ENCODE data around the gene UNC119.
"Not testable (repeated sequence)": the region's sequence is repeated elsewhere in the genome, so short reads cannot be mapped to it uniquely, and the experiment has no call there.

UNC119 gene

DNA sequence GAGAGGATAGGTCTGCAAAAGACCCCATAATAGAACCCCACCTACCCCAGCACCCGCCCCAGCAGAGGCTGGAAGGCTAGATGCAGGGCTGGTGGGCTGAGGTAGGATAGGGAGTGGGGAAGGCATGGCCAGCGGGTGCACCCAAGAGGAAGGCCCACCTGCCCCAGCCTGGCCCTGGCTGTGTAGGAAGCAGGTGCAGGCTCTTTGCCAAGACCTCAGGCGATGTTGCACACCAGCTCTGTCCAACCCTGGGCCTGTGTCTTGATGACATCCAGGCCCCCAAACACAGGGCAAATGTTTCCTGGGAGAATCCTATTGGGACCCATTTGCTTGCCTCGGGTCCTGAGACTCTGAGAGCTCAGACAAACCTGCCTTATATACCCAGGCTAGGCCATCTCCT is 12.2 kb downstream of the UNC119 start:
- no peak for DNase-seq

DNA sequence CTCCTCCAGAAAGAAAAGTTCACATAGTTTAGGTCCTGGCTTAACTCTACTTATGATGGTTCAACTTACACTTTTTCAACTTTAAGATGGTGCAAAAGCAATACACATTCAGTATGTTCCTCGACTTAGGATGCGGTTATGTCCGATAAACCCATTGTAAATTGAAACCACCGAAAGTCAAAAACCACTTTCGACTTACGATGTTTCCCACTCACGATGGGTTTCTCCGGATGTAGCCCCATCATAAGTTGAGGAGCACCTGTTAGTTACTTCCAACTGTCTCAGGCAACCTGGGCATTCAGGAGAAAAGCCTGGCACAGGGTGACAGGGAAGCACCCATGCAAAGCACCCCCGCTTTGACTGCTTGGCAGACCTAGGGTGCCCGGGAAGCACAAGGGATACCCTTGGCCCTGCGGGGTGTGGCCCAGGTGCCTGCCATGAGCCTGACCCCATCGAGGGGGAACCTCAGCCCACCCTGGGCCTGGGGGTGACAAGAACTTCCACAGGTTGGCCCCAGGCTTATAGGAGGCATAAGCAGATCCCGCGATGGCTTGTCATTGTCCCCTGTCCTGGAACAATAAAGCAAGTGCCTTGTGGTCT is 14.0 kb downstream of the UNC119 start:
- no peak for DNase-seq

GRCh38 chr17:28537219-28537610 is 15.2 kb downstream of the UNC119 start:
- DNase-seq = no peak

DNA sequence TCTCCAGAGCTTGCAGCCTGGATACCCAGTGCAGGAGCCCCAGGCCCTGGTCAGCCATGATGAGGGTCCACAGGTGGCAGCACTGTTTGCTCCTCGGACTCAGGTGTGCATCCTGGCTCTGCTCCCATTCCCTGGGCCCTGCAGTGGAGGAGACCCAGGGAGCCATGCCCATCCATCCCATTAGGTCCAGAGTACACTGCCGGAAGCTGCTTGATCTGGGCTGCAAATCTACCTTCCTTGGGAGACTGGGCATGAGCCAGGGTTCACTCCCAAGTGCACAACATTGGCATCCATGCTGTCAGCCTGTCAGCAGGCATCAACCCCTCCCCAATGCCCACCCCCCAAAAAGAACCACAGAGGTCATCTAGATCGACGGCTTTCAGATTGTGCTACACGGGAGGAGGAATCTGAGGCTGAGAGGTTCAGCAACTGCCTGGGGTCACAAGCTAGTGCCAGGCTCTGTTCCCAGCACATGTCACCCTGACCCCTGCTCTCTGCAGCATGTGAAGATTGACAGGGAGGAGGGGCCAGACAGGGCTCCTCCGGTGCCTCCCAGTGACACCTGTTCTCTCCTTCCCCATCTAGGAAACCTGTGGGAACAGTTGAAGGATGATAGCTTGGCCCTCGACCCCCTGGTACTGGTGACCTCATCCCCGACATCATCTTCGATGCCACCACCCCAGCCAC is 15.7 kb downstream of the UNC119 start:
- DNase-seq = no peak

- DNase-seq = no peak
These were observed 17.6 kb downstream of the UNC119 start for GRCh38 chr17:28534740-28535375.

GRCh38 chr17:28533091-28533807 is 19.2 kb downstream of the UNC119 start:
- DNase-seq = no peak

DNA sequence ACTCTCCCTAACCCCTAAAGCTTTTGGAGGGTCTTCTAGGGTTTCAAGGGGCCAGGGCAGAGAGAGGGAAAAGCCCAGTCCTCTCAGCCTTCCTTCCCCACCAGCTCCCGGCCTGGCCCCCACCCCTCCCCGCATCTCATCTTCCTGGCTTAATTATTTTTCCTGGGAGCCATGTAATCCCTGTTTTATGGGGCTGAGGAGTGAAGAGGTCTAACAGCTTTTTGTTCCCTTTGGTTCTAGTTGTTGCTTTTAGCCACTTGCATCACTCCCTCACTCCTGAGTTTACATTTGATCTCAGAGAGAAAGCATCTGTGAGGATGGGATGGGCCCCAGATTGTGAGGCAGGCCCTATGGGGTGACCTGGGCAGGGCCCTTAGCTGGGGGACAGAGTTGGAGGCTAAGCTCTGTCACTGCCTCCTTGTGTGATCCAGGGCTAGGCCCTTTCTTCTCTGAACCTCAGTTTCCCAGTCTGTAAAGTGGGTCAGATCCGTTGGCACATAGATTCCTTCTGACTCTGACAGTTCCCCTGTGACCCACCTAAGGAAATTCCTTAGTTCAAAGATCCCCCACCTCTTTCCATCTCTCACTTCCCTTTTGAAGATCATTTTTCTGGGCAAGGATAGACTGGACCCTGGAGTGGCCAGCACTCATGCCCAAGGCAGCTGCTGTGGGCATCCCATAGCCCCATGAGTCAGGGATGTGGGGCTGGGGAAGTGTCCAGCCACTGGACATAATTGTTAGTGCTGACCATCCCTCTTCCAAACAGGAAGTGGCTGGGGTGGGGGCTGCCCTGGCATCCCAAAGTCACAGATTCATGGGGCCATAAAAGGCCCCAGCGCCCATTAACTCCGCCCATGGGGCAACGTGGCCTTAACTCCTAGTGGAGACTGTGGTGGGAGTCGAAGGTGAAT is 20.1 kb downstream of the UNC119 start:
- no peak for DNase-seq

DNA sequence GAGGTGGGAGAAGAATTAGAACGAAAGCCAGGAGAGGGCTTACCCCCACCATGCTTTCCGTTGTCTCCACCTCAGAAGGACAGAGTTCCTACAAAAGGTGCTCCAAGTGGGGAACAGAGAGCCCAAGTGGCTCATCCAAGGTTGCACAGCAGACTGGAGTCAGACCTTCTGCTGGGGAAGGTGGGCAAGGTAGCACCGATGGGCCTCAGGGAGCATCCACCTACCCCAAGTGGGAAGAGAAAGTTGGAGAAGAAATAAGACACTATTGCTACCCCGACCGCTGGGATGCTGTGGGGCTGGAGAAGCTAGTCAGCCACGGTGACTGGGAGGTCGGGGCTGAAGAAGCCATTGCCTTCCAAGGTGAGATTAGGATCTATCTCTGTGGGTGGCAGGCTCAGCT is 21.5 kb downstream of the UNC119 start:
- DNase-seq = no peak

DNA sequence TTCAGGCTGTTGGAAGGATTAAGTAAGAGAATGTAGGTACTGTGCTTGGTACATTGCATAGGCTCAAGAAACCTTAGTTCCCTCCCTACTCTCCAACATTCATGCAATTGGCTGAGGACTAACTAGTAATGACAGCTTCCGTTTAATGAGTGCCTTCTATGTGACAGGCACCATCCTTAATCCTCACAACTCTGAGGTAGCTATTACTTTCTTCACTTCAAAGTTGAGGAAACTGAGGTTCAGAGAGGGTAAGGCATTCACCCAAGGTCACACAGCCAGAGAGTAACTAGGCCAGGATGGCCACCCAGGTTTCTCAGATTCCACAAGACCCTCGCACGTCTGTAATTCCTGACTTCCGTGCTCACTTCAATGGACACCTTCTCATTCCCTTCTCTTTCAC is 22.2 kb downstream of the UNC119 start:
- no peak for DNase-seq

DNA sequence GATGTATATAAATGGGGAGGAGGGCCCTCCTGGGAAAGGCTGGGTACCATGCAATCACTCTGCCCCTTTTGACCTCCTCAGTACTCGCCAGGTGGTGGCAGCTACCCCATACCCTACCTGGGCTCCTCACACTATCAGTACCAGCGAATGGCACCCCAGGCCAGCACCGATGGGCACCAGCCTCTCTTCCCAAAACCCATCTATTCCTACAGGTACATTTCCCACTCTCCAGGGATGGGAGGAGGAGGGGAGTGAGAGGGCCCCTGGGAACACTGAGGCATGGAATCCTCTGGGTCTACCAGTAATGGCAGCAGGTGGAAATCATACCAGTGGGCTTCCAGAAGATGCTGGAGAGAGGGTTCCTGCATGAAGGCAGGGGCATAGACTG is 23.4 kb downstream of the UNC119 start:
- DNase-seq = no peak

DNA sequence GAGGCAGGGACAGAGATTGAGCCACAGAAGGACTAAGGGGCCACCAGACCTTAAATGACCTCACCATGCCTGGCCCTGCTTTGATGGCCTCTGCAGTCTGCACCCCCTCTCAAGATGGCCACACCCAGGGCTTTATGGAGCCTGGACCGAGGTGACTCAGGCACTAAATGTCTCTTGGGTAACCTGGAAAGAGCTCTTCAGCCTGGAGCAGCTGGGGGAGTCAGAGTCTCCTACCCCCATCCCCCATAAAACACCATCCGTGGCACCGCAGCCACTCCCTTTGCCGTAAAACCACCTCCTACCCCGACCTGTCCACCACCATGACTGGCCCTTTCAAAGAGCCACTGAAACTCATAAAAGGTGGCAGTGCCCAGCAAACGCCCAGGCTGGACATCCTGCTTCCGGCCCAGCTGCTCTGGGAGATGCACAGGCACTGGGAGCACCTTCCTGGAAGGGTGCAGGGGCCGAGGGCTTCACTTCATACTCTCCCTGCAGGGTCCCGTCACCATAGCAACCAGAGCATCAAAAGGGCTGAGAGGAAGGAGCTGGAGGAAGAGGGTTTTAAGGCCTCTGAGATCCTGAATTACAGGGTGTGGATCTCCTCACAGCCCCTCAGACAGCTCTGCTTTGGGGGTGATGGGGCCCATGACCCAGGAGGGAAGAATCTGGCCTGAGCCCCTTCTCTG is 24.0 kb downstream of the UNC119 start:
- DNase-seq = no peak

GRCh38 chr17:28527859-28528258 is 24.6 kb downstream of the UNC119 start:
- DNase-seq = no peak

GRCh38 chr17:28527181-28527681 is 25.2 kb downstream of the UNC119 start:
- DNase-seq = no peak

GRCh38 chr17:28526381-28526780 is 26.0 kb downstream of the UNC119 start:
- no peak for DNase-seq

- no peak for DNase-seq
These were observed 27.7 kb downstream of the UNC119 start for GRCh38 chr17:28524476-28525424.

DNA sequence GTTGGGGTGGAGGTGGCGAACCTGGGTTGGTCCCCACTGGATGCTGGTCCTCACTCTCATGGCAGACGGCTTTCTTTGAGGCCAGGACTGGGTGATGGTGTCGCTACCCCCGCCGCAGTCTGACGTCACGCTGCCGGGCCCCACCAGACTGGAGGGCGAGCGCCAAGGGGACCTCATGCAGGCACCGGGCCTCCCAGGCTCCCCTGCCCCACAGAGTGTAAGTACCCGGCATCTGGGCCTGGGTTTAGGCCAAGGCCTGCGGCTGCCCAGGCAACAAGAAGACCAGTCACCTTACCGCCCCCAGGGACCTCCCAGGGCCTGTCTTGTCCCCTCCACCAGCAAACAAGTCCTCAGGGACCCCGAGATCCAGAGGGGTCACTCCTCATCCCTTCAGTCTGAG is 28.5 kb downstream of the UNC119 start:
- DNase-seq = no peak

DNA sequence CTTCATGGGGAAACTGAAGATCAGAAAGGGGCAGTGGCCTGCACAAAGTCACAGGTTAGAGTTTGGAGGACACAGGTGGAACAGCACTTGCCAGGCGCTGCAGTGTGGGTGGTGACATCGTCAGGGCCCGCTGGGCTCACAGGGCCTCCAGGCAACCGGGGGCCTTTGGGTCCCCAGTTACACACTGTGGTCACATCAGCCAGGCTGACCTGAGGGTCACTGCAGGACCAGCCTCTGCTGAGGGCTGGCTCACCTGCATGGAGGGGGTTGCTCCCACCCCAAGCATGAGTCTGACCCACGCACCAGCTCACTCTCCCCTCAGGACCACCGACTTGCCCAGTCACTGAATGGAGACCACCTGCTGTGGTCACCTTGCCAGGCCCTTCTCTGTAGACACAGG is 29.2 kb downstream of the UNC119 start:
- no peak for DNase-seq

GRCh38 chr17:28522281-28522680 is 30.1 kb downstream of the UNC119 start:
- not testable (repeated sequence) for DNase-seq

DNA sequence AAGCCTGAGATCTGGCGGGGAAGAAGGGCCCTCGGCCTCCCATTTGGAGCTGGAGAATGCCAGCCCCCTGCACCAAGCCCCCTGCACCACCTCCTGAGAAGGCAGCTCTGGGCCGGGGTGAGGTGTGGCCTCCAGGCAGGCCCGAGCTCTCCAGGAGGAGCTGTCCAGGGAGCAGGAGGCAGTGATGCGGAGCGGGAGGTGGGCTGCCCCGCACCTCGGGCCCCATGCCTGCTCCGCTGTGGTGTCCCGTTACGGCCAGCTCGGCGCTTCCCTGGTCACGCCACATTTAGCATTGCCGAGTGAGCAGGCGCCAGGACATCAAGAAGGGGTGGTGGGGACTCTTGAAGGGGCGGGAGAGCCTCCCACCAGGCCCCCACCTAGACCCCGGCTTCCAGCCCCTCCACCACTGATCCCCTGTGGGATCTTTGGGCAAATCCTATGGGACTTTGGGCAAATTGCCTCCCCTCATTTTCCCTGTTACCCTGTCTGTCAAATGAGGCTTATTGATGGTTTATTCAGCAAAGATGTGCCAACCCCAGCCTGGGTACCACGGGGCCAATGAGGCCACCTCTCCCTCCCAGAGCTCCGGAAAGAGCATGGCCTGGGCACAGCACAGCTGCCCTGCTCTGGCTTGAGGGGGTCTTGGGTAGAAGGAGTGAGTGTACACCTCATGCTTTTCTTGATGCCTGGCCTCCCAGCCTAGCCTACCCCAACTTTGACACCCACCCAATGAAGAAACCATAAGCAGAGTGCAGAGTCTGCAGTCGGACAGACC is 30.9 kb downstream of the UNC119 start:
- no peak for DNase-seq

GRCh38 chr17:28520687-28521086 is 31.7 kb downstream of the UNC119 start:
- no peak for DNase-seq

Data from hippocampal formation (tissue), 2 donors.